Forelimb muscle (tissue), 1 donor: Measurements from ENCODE around the gene SEMA4A. TPM values are rescaled to one million over a fixed set of nuclear protein-coding genes. Genes with fewer than 3 reads are reported as not detected.
"Not testable (repeated sequence)": the region's sequence is repeated elsewhere in the genome, so short reads cannot be mapped to it uniquely, and the experiment has no call there.

ENCODE experiments used
- DNase-seq: peaks from one replicate; pipeline ENCODE4 v3.0.0-alpha.2; 2013; ENCODE audit warnings: low read depth
- polyA plus RNA-seq: library from polyadenylated mRNA; unstranded; fragments of 120-200 nt; gene quantifications from one replicate; pipeline ENCODE4 v1.2.1, GENCODE V29; 2013; ENCODE audit not compliant: insufficient read length

SEMA4A gene
- 3.0 TPM for polyA plus RNA-seq

- no peak for DNase-seq
Observed at GRCh38 chr1:156153362-156153761, at the start of gene SEMA4A. Gene SEMA4A (plus strand): TSS chr1:156153585. CDS start chr1:156154579, 994 bp downstream.

GRCh38 chr1:156104065-156104810 lies 49.1 kb upstream of the SEMA4A start:
- peak; percentile 85 for DNase-seq

- no peak for DNase-seq
Observed at GRCh38 chr1:156104861-156105832, 48.2 kb upstream of the SEMA4A start.

GRCh38 chr1:156106624-156107488 lies 46.5 kb upstream of the SEMA4A start:
- no peak for DNase-seq

- no peak for DNase-seq
Observed at GRCh38 chr1:156108057-156108456, 45.3 kb upstream of the SEMA4A start.

- DNase-seq: no peak
Observed at GRCh38 chr1:156108664-156109241, 44.6 kb upstream of the SEMA4A start.

- DNase-seq: no peak
Observed at GRCh38 chr1:156110252-156110651, 43.1 kb upstream of the SEMA4A start.

GRCh38 chr1:156111355-156111962 lies 41.9 kb upstream of the SEMA4A start:
- DNase-seq: no peak

GRCh38 chr1:156112276-156113137 lies 40.9 kb upstream of the SEMA4A start:
- no peak for DNase-seq

- no peak for DNase-seq
Observed at GRCh38 chr1:156113282-156113950, 40.0 kb upstream of the SEMA4A start.

GRCh38 chr1:156114101-156114918 lies 39.1 kb upstream of the SEMA4A start, which contains the start of gene LMNA:
Gene LMNA (plus strand): TSS chr1:156114711. CDS start chr1:156114919, 208 bp downstream.
- DNase-seq: peak; percentile 79

- DNase-seq: no peak
Observed at GRCh38 chr1:156114919-156115513, 38.4 kb upstream of the SEMA4A start.

- no peak for DNase-seq
Observed at GRCh38 chr1:156115514-156116374, 37.6 kb upstream of the SEMA4A start.

GRCh38 chr1:156116731-156117130 lies 36.7 kb upstream of the SEMA4A start:
- DNase-seq: not testable (repeated sequence)

- DNase-seq: no peak
Observed at GRCh38 chr1:156117414-156118176, 35.8 kb upstream of the SEMA4A start.
